Activated CD4-positive, CD25-positive, alpha-beta regulatory T cell treated with anti-CD3 and anti-CD28 coated beads, Interleukin-2, amount 50 U/mL, for 72 hours (primary cell): Measurements from ENCODE around the gene SLC34A3.

ENCODE experiments used
- DNase-seq: peaks from one replicate; pipeline ENCODE4 v3.0.0; 2021

SLC34A3 gene

GRCh38 chr9:137230705-137231371 lies at the start of gene SLC34A3:
Gene SLC34A3 (plus strand): TSS chr9:137230901. CDS start chr9:137231703, 802 bp downstream.
- DNase-seq: no peak

GRCh38 chr9:137181680-137182079 lies 49.0 kb upstream of the SLC34A3 start:
- no peak for DNase-seq

- DNase-seq: no peak
These were observed 47.9 kb upstream of the SLC34A3 start for GRCh38 chr9:137182836-137183235.

- no peak for DNase-seq
These were observed 46.6 kb upstream of the SLC34A3 start for GRCh38 chr9:137183980-137184595.

DNA sequence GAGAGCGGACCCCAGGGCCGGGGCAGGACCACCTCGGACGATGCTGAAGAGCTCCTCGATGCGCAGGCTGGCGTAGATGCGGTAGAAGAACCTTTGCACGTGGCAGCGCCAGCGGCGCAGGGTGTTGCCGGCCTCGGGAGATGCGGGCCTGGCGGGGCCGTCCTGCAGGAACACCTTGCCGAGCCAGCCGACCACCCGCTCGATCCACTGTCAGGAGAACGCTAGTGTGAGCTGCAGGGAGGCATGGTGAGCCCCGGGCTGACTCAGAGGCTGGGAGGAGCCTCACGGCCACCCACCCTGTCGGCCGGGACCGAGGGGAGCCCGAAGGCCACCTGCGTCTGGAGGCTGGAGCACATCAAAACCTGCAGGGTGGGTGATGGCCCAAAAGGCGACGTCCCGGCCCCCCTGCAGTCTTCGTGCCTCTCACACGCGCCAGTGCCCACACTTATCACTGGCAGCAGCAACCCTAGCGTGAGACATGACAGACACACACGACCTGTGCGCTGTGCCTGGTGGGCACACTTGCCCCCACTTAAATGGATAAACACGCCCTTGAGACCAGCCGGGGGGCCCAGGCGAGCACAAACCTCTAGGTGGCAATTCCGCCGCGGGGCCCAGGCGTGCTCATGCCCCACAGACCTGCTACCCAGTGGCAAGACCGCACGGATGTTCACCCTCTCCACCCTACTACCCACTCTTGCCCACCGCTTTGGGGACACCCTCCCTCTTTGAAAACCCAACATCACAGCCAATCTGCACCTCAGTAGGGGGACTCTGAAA lies 45.6 kb upstream of the SLC34A3 start:
- no peak for DNase-seq

DNA sequence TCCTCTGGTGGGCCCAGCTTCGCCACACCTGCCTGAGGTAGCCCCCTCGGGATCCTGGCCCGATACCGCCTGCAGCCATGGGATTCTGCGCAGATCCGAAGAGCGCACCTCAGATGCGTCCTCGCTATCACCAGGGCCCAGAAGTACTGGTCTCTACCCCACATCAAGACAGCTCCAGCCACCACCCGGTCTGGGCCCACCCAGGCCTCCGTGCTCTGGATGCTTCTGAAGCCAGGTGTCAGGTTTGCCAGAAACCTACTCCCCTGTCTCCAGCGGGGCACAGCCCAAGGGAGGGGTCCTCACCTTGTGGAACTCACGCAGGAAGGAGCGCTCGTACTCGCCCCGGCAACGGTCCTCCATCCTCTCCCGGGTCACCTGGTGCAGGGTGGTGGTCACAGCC lies 44.8 kb upstream of the SLC34A3 start:
- no peak for DNase-seq

GRCh38 chr9:137186385-137186784 lies 44.3 kb upstream of the SLC34A3 start:
- no peak for DNase-seq

DNA sequence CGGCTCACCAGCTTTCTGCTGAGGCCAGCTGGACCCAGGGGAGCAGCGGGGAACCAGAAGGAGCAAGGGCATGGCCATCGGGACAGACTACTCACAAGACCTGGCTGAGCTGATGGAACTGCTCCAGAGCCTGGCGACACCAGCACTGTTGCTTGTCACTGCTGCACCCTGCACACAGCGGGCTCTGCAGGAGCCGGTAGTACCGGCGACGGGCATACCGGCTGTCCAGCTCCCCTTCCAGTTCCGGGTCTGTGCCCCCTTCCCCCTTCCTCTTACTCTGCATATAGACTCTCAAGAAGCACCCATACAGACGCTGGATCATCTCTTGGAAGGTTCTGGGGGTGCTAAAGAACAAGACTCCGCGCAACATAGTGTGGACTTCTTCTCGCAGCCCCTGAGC lies 43.3 kb upstream of the SLC34A3 start:
- no peak for DNase-seq

GRCh38 chr9:137188086-137188489 lies 42.6 kb upstream of the SLC34A3 start:
- DNase-seq: no peak

- DNase-seq: peak; percentile 96
These were observed 42.0 kb upstream of the SLC34A3 start, which contains the start of the genes ANAPC2 and SSNA1 for GRCh38 chr9:137188490-137189296. Gene ANAPC2 (minus strand): TSS chr9:137188560. CDS start chr9:137188532, 28 bp downstream. Gene SSNA1 (plus strand): TSS chr9:137188676. CDS start chr9:137188727, 51 bp downstream.

- DNase-seq: no peak
These were observed 41.1 kb upstream of the SLC34A3 start for GRCh38 chr9:137189297-137190295.

GRCh38 chr9:137190315-137190856 lies 40.3 kb upstream of the SLC34A3 start:
- DNase-seq: no peak

GRCh38 chr9:137191245-137191644 lies 39.5 kb upstream of the SLC34A3 start:
- DNase-seq: no peak

GRCh38 chr9:137191691-137192447 lies 38.8 kb upstream of the SLC34A3 start:
- no peak for DNase-seq

DNA sequence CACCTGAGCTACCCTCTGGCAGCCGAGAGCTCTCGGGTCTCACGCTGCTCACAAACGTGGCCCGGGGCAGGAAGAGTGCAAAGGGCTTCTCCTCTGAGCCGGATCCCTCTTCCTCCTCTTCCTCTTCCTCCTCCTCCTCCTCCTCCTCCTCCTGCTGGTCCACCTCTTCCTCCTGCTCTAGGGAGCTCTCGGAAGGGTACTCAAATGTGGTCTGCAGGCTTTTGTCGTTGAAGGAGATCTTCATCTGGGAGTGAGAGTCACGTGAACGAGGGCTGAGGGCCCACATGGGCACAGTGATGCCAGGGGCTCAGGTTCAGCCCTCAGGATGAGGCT lies 38.3 kb upstream of the SLC34A3 start:
- no peak for DNase-seq

- DNase-seq: no peak
These were observed 37.8 kb upstream of the SLC34A3 start for GRCh38 chr9:137192859-137193258.

- no peak for DNase-seq
These were observed 36.9 kb upstream of the SLC34A3 start for GRCh38 chr9:137193771-137194170.

GRCh38 chr9:137194388-137194787 lies 36.3 kb upstream of the SLC34A3 start:
- DNase-seq: no peak

- DNase-seq: no peak
These were observed 35.8 kb upstream of the SLC34A3 start for GRCh38 chr9:137194909-137195308.

GRCh38 chr9:137195525-137196220 lies 35.0 kb upstream of the SLC34A3 start:
- DNase-seq: no peak
